MCF 10A (cell line): Measurements from ENCODE around the gene SLC15A5. TPM values are rescaled to one million over a fixed set of nuclear protein-coding genes. Genes with fewer than 3 reads are reported as not detected.

ENCODE experiments used
- BruUV-seq: library from RNA; stranded (reverse); fragments of 400-500 nt; replicated peaks from 2 replicates; lab custom pipeline; 2021; lab: Mats Ljungman, UMichigan
- CTCF ChIA-PET: fragments of 300-600 bp; sonication (Branson Sonifier 250); formaldehyde crosslinking; extraction: SDS; loops from one replicate; lab custom pipeline; 2021; ENCODE audit warnings: antibody characterized with exemption, inconsistent platforms; lab: Yijun Ruan, JAX
- POLR2A ChIA-PET: fragments of 300-600, 350-650 bp; sonication (Branson Sonifier 250); formaldehyde crosslinking; extraction: SDS; loops from one replicate; lab custom pipeline; 2020; ENCODE audit warnings: antibody characterized with exemption, inconsistent platforms; lab: Yijun Ruan, JAX
- DNase-seq: peaks from one replicate; pipeline ENCODE4 v3.0.0-alpha.2; 2018; ENCODE audit not compliant: unreplicated experiment
- H3K27ac Mint-ChIP-seq: one replicate; pipeline ENCODE4 v1.8.0; 2022; ENCODE audit warnings: mild to moderate bottlenecking, low read depth, mixed read lengths; ENCODE audit not compliant: unreplicated experiment
- H3K27me3 Mint-ChIP-seq: one replicate; pipeline ENCODE4 v1.8.0; 2022; ENCODE audit warnings: mixed read lengths; ENCODE audit not compliant: insufficient read depth, unreplicated experiment
- H3K36me3 Mint-ChIP-seq: one replicate; pipeline ENCODE4 v1.8.0; 2022; ENCODE audit warnings: mild to moderate bottlenecking, moderate library complexity, mixed read lengths; ENCODE audit not compliant: insufficient read depth, unreplicated experiment
- H3K4me1 Mint-ChIP-seq: one replicate; pipeline ENCODE4 v1.8.0; 2022; ENCODE audit warnings: mixed read lengths; ENCODE audit not compliant: insufficient read depth, unreplicated experiment
- H3K4me3 Mint-ChIP-seq: one replicate; pipeline ENCODE4 v1.8.0; 2022; ENCODE audit warnings: mild to moderate bottlenecking, moderate library complexity, mixed read lengths; ENCODE audit not compliant: unreplicated experiment
- H3K9me3 Mint-ChIP-seq: one replicate; pipeline ENCODE4 v1.8.0; 2022; ENCODE audit warnings: mixed read lengths; ENCODE audit not compliant: unreplicated experiment
- CTCF ChIP-seq: fragments of 200-600 bp; IDR thresholded peaks from one replicate; pipeline ENCODE4 v1.8.0; 2022; ENCODE audit warnings: antibody characterized with exemption, mild to moderate bottlenecking; ENCODE audit not compliant: unreplicated experiment
- intact Hi-C: fragments of 100-400 bp; cut with micrococcal nuclease; formaldehyde crosslinking; loops from 2 replicates; pipeline ENCODE4 v1.14.1; 2022
- total RNA-seq: library from RNA; stranded (reverse); gene quantifications from 2 replicates; pipeline ENCODE4 v1.2.3, GENCODE V29; 2022

Gene SLC15A5
- total RNA-seq, 1 experiment from 2014 or later = not detected

- intact Hi-C loops = no loop called here
- no peaks in the 10 kb centered on the region for H3K27me3 Mint-ChIP-seq
- H3K36me3 Mint-ChIP-seq = no peaks in the 10 kb centered on the region
- TF ChIP-seq CTCF = no peak
- no TSS peak for BruUV-seq
- DNase-seq = no peak
- no peak overlapping the region for H3K4me3 Mint-ChIP-seq
- ChIA-PET POLR2A (no interaction called here), CTCF (no interaction called here)
- H3K9me3 Mint-ChIP-seq = no peaks in the 10 kb centered on the region
- no peak overlapping the region for H3K27ac Mint-ChIP-seq
- H3K4me1 Mint-ChIP-seq = no peaks in the 10 kb centered on the region
These were observed 55.7 kb downstream of the SLC15A5 start for GRCh38 chr12:16221776-16222175.

GRCh38 chr12:16220120-16220519 lies 57.4 kb downstream of the SLC15A5 start:
- no peaks in the 10 kb centered on the region for H3K4me1 Mint-ChIP-seq
- CTCF ChIA-PET = no interaction called here
- H3K9me3 Mint-ChIP-seq = no peaks in the 10 kb centered on the region
- no peaks in the 10 kb centered on the region for H3K27me3 Mint-ChIP-seq
- intact Hi-C loops = no loop called here
- H3K4me3 Mint-ChIP-seq = no peak overlapping the region
- no peaks in the 10 kb centered on the region for H3K36me3 Mint-ChIP-seq
- TF ChIP-seq CTCF = no peak
- no peak overlapping the region for H3K27ac Mint-ChIP-seq
- no TSS peak for BruUV-seq
- no peak for DNase-seq
- POLR2A ChIA-PET = interaction anchor here (0.7 to 1.0 kb wide), 3 partner anchors 12 to 15 kb away, joined by 3 to 4 read pairs (median 4); no protein-coding TSS in a partner anchor

- no peaks in the 10 kb centered on the region for H3K4me1 Mint-ChIP-seq
- ChIA-PET CTCF (no interaction called here), POLR2A (interaction anchor here (0.6 kb wide), 1 partner anchor 953 kb away, joined by 3 read pairs; no protein-coding TSS in a partner anchor)
- H3K4me3 Mint-ChIP-seq = no peak overlapping the region
- no peak overlapping the region for H3K27ac Mint-ChIP-seq
- no peak for DNase-seq
- no peak for TF ChIP-seq CTCF
- no peaks in the 10 kb centered on the region for H3K36me3 Mint-ChIP-seq
- H3K27me3 Mint-ChIP-seq = no peaks in the 10 kb centered on the region
- no peaks in the 10 kb centered on the region for H3K9me3 Mint-ChIP-seq
- intact Hi-C loops = no loop called here
- BruUV-seq = no TSS peak
These were observed 58.3 kb downstream of the SLC15A5 start for GRCh38 chr12:16218934-16219751.

GRCh38 chr12:16218234-16218633 lies 59.3 kb downstream of the SLC15A5 start:
- no peaks in the 10 kb centered on the region for H3K4me1 Mint-ChIP-seq

More at GRCh38 chr12:16218234-16218633, 59.3 kb downstream of the SLC15A5 start:
- ChIA-PET POLR2A (no interaction called here), CTCF (interaction anchor here (0.6 to 1.0 kb wide), 2 partner anchors 10 to 141 kb away, joined by 3 to 5 read pairs; no protein-coding TSS in a partner anchor)
- no TSS peak for BruUV-seq
- DNase-seq = no peak
- no peak for TF ChIP-seq CTCF
- no peak overlapping the region for H3K27ac Mint-ChIP-seq
- H3K27me3 Mint-ChIP-seq = no peaks in the 10 kb centered on the region
- intact Hi-C loops = no loop called here
- H3K36me3 Mint-ChIP-seq = no peaks in the 10 kb centered on the region
- no peak overlapping the region for H3K4me3 Mint-ChIP-seq
- H3K9me3 Mint-ChIP-seq = no peaks in the 10 kb centered on the region
